Endothelial cell of umbilical vein (primary cell): ENCODE results near the gene CAT. TPM values are rescaled to one million over a fixed set of nuclear protein-coding genes. Genes with fewer than 3 reads are reported as not detected.

Experiments used
- BruUV-seq: library from RNA; stranded (reverse); fragments of 400-500 nt; replicated peaks from 2 replicates; lab custom pipeline; 2021; lab: Mats Ljungman, UMichigan
- CTCF ChIA-PET: fragments of 300-600, 350-600 bp; sonication (Branson Sonifier 250); formaldehyde crosslinking; loops from one replicate; lab custom pipeline; 2021; ENCODE audit warnings: antibody characterized with exemption, inconsistent platforms; lab: Charles Lee
- POLR2A ChIA-PET: fragments of 300-600, 350-600 bp; sonication (Branson Sonifier 250); formaldehyde crosslinking; loops from one replicate; lab custom pipeline; 2021; ENCODE audit warnings: antibody characterized with exemption, inconsistent platforms; lab: Charles Lee
- DNase-seq: peaks from one replicate; pipeline ENCODE4 v3.0.0-alpha.2; 2011; ENCODE audit warnings: low read depth, low spot score
- FAIRE-seq: peaks from 2 replicates; lab custom pipeline; 2011; peaks lifted over from hg19 to GRCh38; lab: Jason Lieb, UNC
- H2AFZ ChIP-seq: 2 replicates; pipeline ENCODE4 v1.6.0; 2012; ENCODE audit warnings: low read depth, low read length, control low read depth, inconsistent platforms
- H3K27ac ChIP-seq: 2 replicates; pipeline ENCODE4 v1.5.1; 2011; ENCODE audit warnings: low read depth, mild to moderate bottlenecking, control low read depth, low read length, moderate library complexity; ENCODE audit not compliant: insufficient read depth
- H3K27me3 ChIP-seq, 2 experiments: 2 replicates each; pipeline versions ENCODE4 v1.6.0 to v1.6.1; 2011; ENCODE audit warnings: low read length in 2 of 2, mixed read lengths in 1 of 2; ENCODE audit not compliant: control insufficient read depth in 2 of 2, insufficient read depth in 2 of 2
- H3K36me3 ChIP-seq, 2 experiments: 2 replicates in 1 of 2; 3 replicates in 1 of 2; pipeline ENCODE4 v1.5.1; 2011; ENCODE audit warnings: low read length in 2 of 2, mild to moderate bottlenecking in 1 of 2, moderate library complexity in 1 of 2; ENCODE audit not compliant: control insufficient read depth in 2 of 2, insufficient read depth in 2 of 2; ENCODE audit errors: extremely low read depth in 1 of 2
- H3K4me1 ChIP-seq: 3 replicates; pipeline ENCODE4 v1.5.1; 2011; ENCODE audit warnings: mild to moderate bottlenecking, low read length; ENCODE audit not compliant: control insufficient read depth, insufficient read depth; ENCODE audit errors: extremely low read depth
- H3K4me2 ChIP-seq: 2 replicates; pipeline ENCODE4 v1.6.1; 2011; ENCODE audit warnings: low read length, control low read depth, mixed read lengths; ENCODE audit not compliant: insufficient read depth
- H3K4me3 ChIP-seq, 3 experiments: fragments of 200-600 bp in 1 of 3; sonication (generic), shearing (Covaris generic) in 1 of 3; replicated peaks in 1 of 3; 2 replicates each; pipeline ENCODE4 v1.5.1; 2011 to 2016; ENCODE audit warnings: control low read depth in 3 of 3, low read length in 3 of 3, mild to moderate bottlenecking in 2 of 3, inconsistent platforms in 1 of 3, low read depth in 1 of 3, moderate library complexity in 1 of 3; ENCODE audit not compliant: insufficient read depth in 1 of 3
- H3K79me2 ChIP-seq: 2 replicates; pipeline ENCODE4 v1.6.0; 2012; ENCODE audit warnings: low read length, inconsistent platforms; ENCODE audit not compliant: control insufficient read depth, insufficient read depth
- H3K9ac ChIP-seq: replicated peaks from 2 replicates; pipeline ENCODE3; 2011; ENCODE audit warnings: low read length, control low read depth; ENCODE audit not compliant: insufficient read depth; ENCODE audit errors: extremely low read depth
- H3K9me1 ChIP-seq: replicated peaks from 3 replicates; pipeline ENCODE4 v1.6.0; 2011; ENCODE audit warnings: mild to moderate bottlenecking, low read length; ENCODE audit not compliant: control insufficient read depth, insufficient read depth; ENCODE audit errors: extremely low read depth
- H3K9me3 ChIP-seq: replicated peaks from 2 replicates; pipeline ENCODE4 v1.5.1; 2012; ENCODE audit warnings: low read length, inconsistent platforms; ENCODE audit not compliant: control insufficient read depth, insufficient read depth
- H4K20me1 ChIP-seq: replicated peaks from 2 replicates; pipeline ENCODE3; 2011; ENCODE audit warnings: mild to moderate bottlenecking, low read length; ENCODE audit not compliant: control insufficient read depth, insufficient read depth; ENCODE audit errors: extremely low read depth
- CTCF ChIP-seq, 2 donors: IDR thresholded peaks; 1 replicate in 1 of 2; 2 replicates in 1 of 2; pipeline ENCODE4 v1.5.1; 2011; ENCODE audit warnings: low read length in 2 of 2, mild to moderate bottlenecking in 2 of 2, moderate library complexity in 2 of 2, control low read depth in 1 of 2, inconsistent platforms in 1 of 2, low read depth in 1 of 2; ENCODE audit not compliant: insufficient read depth in 1 of 2; ENCODE audit errors: extremely low read depth in 1 of 2
- EZH2 ChIP-seq: IDR thresholded peaks from 2 replicates; pipeline ENCODE4 v1.6.1; 2012; ENCODE audit warnings: borderline replicate concordance, low read depth, mild to moderate bottlenecking, moderate library complexity, low read length, inconsistent platforms; ENCODE audit not compliant: severe bottlenecking
- FOS ChIP-seq: IDR thresholded peaks from 2 replicates; pipeline ENCODE4 v1.6.1; 2011; ENCODE audit warnings: mild to moderate bottlenecking, low read length, moderate library complexity, borderline replicate concordance; ENCODE audit not compliant: insufficient read depth
- GATA2 ChIP-seq: IDR thresholded peaks from 2 replicates; pipeline ENCODE4 v1.7.0; 2011; ENCODE audit warnings: low read depth, mild to moderate bottlenecking, moderate library complexity, mixed read lengths, low read length; ENCODE audit not compliant: insufficient read length, insufficient read depth
- JUN ChIP-seq: IDR thresholded peaks from 2 replicates; pipeline ENCODE4 v1.6.1; 2011; ENCODE audit warnings: borderline replicate concordance, low read depth; ENCODE audit not compliant: insufficient read length, insufficient read depth
- MAX ChIP-seq: IDR thresholded peaks from 2 replicates; pipeline ENCODE4 v1.6.1; 2011; ENCODE audit not compliant: insufficient read depth, insufficient read length
- MYC ChIP-seq: IDR thresholded peaks from one replicate; pipeline ENCODE4 v1.6.1; 2011; ENCODE audit warnings: mild to moderate bottlenecking, low read depth, low read length
- POLR2A ChIP-seq: IDR thresholded peaks from 2 replicates; pipeline ENCODE4 v1.6.1; 2012; ENCODE audit warnings: low read depth, mild to moderate bottlenecking, control low read depth, low read length
- POLR2AphosphoS5 ChIP-seq: IDR thresholded peaks from 2 replicates; pipeline ENCODE4 v1.6.1; 2012; ENCODE audit warnings: low read depth, mild to moderate bottlenecking, control low read depth, low read length, moderate library complexity; ENCODE audit not compliant: insufficient read depth
- dilution Hi-C: fragments of 300-500 bp; cut with MboI; formaldehyde crosslinking; loops from one replicate; pipeline ENCODE4 v1.15.0; 2019; ENCODE audit warnings: low sequenced_read_pairs; ENCODE audit not compliant: extremely low pct_ligation_motif_present
- intact Hi-C: fragments of 100-400 bp; cut with micrococcal nuclease; formaldehyde crosslinking; loops from one replicate; pipeline ENCODE4 v1.10.0; 2022
- polyA plus RNA-seq, 4 experiments: library from polyadenylated mRNA; depleted of rRNA in 3 of 4; stranded (reverse) in 3 of 4; unstranded in 1 of 4; fragments of >200 nt; gene quantifications; 2 replicates each; pipeline versions ENCODE4 v1.2.1 to v1.2.3, GENCODE V29; 2011 to 2012; ENCODE audit warnings: missing spikeins in 1 of 4
- total RNA-seq: library from RNA; stranded (reverse); gene quantifications from 2 replicates; pipeline ENCODE4 v1.2.3, GENCODE V29; 2021

The CAT gene
- total and polyA plus RNA-seq, 2 donors (not counting 3 experiments of a cell fraction or from before 2014, with no cell fraction given): 32.7 to 50.5 TPM

GRCh38 chr11:34461215-34461614, 22.5 kb downstream of the CAT start:
- dilution Hi-C loops: no loop called here
- TF ChIP-seq POLR2A: no peak
- TF ChIP-seq POLR2AphosphoS5: no peak
- no peak for TF ChIP-seq CTCF (IDR thresholded peaks at IDR 0.05; ENCODE audit: extremely low read depth in 1 of 2, insufficient read depth in 1 of 2, low read depth in 1 of 2, low read length in 2 of 2)
- TF ChIP-seq MAX: no peak
- TF ChIP-seq MYC: no peak
- TF ChIP-seq FOS: no peak
- no peak for TF ChIP-seq JUN
- TF ChIP-seq GATA2: no peak
- no peak for TF ChIP-seq EZH2
- no TSS peak for BruUV-seq
- no peaks in the 10 kb centered on the region for H3K27me3 ChIP-seq
- intact Hi-C loops: no loop called here
- H3K4me2 ChIP-seq: no peak overlapping the region
- peaks cover 2 to 27% of the 10 kb centered on the region in 2 experiments for H3K36me3 ChIP-seq
- no peak overlapping the region for H3K4me3 ChIP-seq
- FAIRE-seq: no peak
- no peaks in the 10 kb centered on the region for H3K4me1 ChIP-seq
- POLR2A ChIA-PET: no interaction called here
- H3K9ac ChIP-seq: no peak overlapping the region
- no peak overlapping the region for H3K27ac ChIP-seq
- no peaks in the 10 kb centered on the region for H4K20me1 ChIP-seq
- no peak for DNase-seq
- H3K79me2 ChIP-seq: no peaks in the 10 kb centered on the region
- CTCF ChIA-PET: no interaction called here
- no peaks in the 10 kb centered on the region for H3K9me3 ChIP-seq
- no peak overlapping the region for H2AFZ ChIP-seq
- H3K9me1 ChIP-seq: no peaks in the 10 kb centered on the region
